ENCODE data around the gene MACROD2. TPM values are rescaled to one million over a fixed set of nuclear protein-coding genes. Genes with fewer than 3 reads are reported as not detected.

The MACROD2 gene
- total RNA-seq, 1 experiment from 2014 or later, result 1.3 TPM

DNA sequence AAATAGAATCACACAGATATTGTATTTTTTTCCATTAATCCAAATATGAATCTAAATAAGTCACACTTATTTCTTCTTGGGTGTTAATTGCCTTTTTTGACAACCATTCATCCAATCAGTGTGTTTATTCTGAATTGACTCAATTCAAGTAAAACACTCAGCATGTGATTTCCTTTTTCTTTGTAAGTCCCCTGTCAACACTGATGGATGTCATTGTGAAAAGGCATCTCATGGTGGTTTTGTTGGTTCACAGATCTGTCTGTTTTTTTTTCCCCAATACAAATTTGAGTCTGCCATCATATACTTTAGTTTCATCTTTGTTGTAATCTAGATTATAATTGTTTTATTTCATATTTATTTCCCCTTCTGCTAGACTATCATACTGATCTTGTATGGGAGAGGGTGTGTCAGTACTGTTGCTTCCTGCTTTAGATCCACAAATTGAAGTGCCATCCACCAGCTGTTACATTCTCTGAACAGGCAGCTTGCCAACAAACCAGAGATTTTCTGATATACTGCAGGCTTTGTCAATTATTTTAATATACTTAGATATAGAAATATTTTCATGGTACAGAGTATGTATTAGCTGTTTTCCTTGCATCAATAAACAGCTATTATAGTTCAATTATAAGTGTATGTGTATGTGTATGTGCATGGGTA, 406.3 kb downstream of the MACROD2 start:
- in situ Hi-C loops (cut with HindIII; ENCODE audit: low pct_unique_long_range_greater_than_20kb, low sequenced_read_pairs), result no loop called here
- DNase-seq (ENCODE audit: low read depth, low spot score), result no peak

DNA sequence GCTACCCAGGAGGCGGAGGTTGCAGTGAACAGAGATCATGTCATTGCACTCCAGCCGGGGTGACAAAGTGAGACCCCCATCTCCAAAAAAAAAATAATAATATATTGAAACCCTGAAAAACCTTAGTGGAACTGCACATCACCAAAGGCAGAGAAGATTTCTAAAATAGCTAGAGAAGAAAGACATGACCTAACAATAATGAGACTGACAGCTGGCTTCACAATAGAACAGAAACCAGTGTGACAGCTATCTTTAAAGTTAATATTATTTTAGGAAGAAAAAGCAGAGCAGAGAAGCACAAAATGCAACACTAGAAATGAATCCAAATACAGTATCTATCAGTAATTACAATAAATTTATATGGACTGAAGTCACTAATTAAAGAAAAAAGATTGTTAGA, 409.2 kb downstream of the MACROD2 start:
- no peak for DNase-seq (ENCODE audit: low read depth, low spot score)
- in situ Hi-C loops (cut with HindIII; ENCODE audit: low pct_unique_long_range_greater_than_20kb, low sequenced_read_pairs), result no loop called here

DNA sequence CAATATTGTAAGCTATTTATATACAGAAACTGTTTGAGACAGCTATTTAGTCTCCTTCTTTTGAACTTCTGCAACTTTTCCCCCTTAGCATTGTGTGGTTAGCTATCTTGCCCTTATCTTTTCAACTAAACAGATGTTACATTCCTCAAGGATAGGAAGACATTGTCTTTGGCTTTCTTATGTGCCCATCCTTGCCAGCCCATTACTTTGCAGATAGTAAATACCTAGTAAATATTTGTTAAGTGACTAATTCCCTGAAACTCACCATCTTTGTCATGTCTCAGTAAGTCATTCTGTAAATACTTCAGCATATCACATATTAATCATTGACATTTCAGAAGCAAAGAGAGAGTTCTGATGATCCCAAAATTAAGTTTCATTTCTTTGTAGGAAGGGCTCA, 411.2 kb downstream of the MACROD2 start:
- no peak for DNase-seq (ENCODE audit: low read depth, low spot score)
- in situ Hi-C loops (cut with HindIII; ENCODE audit: low pct_unique_long_range_greater_than_20kb, low sequenced_read_pairs), result no loop called here

DNA sequence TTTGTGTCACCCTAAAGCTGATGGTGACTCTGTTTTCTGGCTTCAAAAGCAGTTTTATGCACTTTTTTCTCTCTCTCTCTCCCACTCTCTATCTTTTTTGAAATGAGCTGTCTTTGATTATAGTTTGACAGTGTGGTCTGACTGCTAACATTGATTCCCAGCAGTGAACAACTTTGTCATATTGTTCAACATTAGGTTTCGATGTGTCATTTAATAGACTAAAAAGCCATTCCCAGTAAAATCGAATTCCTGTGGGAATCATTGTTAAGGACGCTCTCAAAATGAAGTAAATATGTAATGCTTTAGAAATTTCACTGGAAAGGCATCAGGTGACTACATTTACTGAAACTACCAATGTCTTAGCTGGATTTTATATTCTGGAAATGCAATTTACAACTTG, 412.0 kb downstream of the MACROD2 start:
- no peak for DNase-seq (ENCODE audit: low read depth, low spot score)
- in situ Hi-C loops (cut with HindIII; ENCODE audit: low pct_unique_long_range_greater_than_20kb, low sequenced_read_pairs), result no loop called here

DNA sequence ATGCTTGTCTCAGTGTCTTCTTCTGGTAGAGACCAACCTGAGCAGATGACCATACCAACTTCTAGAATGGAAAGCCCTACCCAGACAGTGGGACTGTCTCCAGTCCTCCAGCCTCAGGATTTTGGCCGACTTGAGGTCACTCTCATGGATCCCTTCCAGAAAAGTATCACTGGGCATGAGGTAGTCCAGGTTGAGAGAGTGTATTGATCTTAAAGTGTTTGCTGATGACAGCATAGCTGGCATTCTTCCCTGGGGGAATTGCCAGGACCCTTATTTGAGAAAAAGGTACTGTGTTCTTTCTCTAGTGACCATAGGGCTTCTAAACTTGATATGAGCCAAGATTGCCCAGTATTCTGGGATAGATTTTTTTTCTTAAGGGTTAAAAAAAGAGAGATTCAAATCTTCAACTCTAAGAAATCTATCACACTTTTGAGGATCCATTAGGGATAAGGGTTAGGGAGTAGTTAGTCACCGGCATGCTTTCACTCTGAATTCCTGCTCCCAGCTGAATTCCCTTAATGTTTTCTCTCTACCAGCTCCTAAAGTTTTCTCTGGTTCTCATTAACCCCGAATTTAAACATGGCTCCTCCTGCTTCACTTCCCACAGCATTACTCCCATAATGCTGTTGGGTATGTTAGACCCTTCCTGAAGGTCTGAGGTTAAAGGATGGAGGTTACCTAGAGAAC, 415.7 kb downstream of the MACROD2 start:
- no peak for DNase-seq (ENCODE audit: low read depth, low spot score)
- in situ Hi-C loops (cut with HindIII; ENCODE audit: low pct_unique_long_range_greater_than_20kb, low sequenced_read_pairs), result no loop called here

DNA sequence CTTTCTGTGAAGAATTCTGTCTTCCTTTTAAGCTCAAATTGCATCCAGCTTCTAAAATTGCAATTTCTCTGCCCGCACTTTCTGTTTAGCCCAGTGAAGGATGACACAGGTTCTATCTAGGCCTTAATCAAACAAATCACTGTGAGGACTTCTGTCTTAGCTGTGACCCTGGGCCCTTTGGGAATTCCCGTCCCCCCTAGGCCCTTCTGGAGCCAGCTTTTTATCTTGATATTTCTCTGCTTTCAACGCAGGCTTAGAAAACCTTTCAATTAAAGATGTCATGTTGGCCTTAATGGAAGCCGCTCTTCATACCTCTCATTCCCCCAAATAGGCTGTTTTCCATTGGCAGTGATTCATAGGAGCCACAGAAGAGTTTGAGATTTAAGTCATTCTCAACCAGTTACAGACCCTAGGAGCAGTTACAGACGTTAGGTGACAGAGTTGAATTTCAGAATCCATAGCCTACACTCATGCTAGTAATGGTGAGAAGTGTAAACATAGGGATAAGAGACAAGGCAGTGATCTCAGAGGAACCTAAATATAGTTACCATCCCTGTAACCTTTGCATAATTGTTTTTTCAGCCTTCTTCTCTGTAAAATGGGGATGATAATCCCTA, 416.9 kb downstream of the MACROD2 start:
- no peak for DNase-seq (ENCODE audit: low read depth, low spot score)
- in situ Hi-C loops (cut with HindIII; ENCODE audit: low pct_unique_long_range_greater_than_20kb, low sequenced_read_pairs), result no loop called here

DNA sequence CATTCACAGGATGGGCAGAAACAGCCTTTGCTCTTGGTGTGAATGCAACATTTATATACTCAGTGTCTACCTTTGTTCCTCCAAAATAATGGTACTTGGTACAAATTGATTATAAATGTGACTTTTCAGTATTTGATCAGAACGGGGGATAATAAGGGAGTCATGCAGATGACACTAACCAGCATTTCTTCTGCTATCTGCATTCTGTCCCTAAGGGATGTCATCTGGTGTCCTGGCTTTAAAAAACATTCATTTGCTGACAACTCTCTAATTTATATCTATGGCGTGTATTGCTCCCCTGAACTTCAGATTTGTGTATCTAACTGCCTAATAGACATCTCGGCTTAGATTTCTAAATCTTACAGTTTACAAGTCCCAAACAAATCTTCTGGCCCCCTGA, 418.5 kb downstream of the MACROD2 start:
- in situ Hi-C loops (cut with HindIII; ENCODE audit: low pct_unique_long_range_greater_than_20kb, low sequenced_read_pairs), result no loop called here
- DNase-seq (ENCODE audit: low read depth, low spot score), result no peak

DNA sequence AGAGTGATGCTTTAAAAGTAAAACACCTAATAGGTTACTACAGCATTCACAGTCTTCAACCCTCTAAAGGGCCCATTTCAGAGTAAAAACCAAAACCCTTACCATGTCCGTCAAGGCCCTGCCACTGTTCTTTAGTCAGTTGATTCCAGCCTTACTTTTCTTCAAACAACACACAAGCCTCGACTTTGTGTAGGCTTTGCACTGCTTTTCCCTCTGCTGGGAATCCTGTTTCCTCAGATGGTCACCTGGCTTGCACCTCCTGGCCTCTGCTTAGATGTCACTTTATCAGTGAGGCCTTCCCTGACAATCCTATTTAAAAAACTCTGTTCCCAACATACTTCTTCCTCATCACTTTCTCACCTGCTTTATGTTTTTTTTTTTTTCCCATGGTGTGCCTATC, 419.2 kb downstream of the MACROD2 start:
- DNase-seq (ENCODE audit: low read depth, low spot score), result no peak
- in situ Hi-C loops (cut with HindIII; ENCODE audit: low pct_unique_long_range_greater_than_20kb, low sequenced_read_pairs), result no loop called here

DNA sequence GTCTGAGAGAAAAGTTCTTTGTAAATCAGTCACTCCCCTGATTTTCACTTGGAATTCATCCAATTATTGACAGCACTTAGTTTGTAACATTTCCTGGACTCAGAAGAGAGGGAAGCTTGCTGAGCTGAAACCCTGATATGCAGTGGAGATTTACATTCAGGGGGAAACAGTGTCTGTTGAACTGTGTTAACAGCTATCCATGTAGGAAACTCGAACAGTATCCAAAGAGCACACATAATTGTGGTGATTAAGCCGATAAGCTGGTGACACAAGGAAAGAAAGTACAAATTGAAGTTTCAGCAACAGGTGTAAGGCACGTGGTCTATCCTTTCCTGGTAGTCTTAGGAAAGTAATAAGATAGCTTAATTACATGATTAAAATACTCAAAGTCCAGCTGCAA, 420.2 kb downstream of the MACROD2 start:
- in situ Hi-C loops (cut with HindIII; ENCODE audit: low pct_unique_long_range_greater_than_20kb, low sequenced_read_pairs), result no loop called here
- no peak for DNase-seq (ENCODE audit: low read depth, low spot score)

DNA sequence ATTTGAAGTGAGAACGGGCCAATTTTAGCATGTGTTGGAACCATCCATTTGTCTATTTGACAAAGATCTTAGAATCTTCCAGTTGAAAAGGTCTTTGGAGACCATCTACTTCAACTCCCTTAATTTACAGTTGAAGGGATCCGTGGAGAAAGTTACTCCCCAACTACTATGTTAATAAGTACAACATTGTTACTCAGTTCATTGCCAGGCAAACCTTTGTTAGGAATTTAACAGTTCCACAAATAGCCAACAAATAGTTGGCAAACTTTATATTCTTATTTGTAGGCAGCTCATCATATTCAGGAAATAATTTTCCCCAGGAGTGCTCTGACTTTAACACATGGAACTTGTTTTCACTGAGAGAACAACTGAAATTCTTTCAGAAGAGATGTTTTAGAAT, 423.1 kb downstream of the MACROD2 start:
- in situ Hi-C loops (cut with HindIII; ENCODE audit: low pct_unique_long_range_greater_than_20kb, low sequenced_read_pairs), result no loop called here
- DNase-seq (ENCODE audit: low read depth, low spot score), result no peak

DNA sequence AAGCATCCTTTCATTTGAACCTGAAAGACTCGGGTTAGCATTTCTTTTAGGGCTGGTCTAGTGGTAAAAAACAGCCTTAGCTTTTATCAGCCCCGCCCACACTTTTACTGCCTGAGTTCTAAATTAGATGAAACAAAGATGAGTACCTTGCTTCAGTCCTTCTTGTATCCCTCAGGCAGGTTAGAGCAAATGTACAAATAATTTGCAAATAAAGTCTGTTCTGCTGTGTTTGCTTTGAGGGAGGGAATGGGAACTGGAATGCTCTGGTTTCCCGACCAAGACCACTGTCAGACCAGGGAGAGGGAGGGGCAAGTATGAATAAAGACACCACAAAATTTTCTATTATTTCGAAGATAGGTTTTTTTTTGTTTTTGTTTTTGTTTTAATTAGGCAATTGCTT, 427.6 kb downstream of the MACROD2 start:
- in situ Hi-C loops (cut with HindIII; ENCODE audit: low pct_unique_long_range_greater_than_20kb, low sequenced_read_pairs), result no loop called here
- DNase-seq (ENCODE audit: low read depth, low spot score), result no peak

DNA sequence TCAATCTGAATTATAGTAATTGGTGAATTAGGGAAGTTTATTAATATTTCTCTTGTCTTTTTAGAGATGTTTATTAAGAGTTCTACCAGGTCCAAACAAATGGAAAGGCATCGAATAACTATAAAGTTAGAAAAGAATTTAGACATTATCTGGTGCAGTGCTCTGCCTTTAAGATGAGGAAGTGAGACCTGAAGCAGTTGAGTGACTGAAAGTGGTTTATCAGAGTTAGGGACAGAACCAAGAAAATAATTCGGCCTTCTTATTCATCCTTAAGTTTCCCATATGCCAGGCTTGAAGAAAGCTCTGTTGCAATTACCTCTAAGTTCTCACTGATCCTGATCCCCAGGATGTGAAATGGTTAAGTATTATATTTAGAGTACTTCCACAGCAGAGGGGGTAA, 436.3 kb downstream of the MACROD2 start:
- no peak for DNase-seq (ENCODE audit: low read depth, low spot score)
- in situ Hi-C loops (cut with HindIII; ENCODE audit: low pct_unique_long_range_greater_than_20kb, low sequenced_read_pairs), result no loop called here

DNA sequence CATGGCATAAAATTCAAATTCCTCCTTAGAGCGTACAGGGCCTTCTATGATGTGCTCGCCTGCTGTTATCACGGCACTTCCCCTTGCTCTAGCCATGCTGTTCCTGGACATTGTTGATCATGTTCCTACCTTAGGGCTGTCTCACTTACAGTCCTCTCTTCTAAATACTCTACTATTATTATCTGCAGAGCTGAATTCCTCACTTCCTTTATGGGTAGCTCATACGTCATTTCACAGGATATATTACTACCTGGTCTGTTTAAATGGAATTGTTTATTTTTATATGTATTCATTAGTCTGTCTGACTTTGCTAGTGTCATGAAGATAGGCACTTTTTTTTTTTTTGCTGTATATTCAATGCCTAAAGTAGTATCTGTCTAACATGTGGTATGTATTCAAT, 436.8 kb downstream of the MACROD2 start:
- in situ Hi-C loops (cut with HindIII; ENCODE audit: low pct_unique_long_range_greater_than_20kb, low sequenced_read_pairs), result no loop called here
- no peak for DNase-seq (ENCODE audit: low read depth, low spot score)

DNA sequence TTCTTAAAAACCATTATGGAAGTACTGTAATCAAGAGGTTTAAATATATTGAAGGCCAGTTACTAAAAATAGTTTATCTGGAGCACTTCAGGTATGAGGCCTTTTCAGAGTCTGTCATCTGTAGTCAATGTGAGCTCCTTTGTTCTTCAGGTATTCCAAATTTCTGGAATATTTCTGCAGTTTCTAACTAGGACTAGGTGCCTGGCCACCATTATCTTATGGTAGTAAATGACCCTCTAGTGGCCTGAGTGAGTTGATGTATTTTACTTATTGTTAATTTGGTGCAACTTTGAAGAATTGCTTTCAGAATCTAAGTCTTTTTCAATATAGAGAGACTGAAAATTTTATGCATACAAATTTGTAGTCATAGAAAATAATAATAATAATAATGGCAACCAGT, 437.3 kb downstream of the MACROD2 start:
- DNase-seq (ENCODE audit: low read depth, low spot score), result no peak
- in situ Hi-C loops (cut with HindIII; ENCODE audit: low pct_unique_long_range_greater_than_20kb, low sequenced_read_pairs), result no loop called here

DNA sequence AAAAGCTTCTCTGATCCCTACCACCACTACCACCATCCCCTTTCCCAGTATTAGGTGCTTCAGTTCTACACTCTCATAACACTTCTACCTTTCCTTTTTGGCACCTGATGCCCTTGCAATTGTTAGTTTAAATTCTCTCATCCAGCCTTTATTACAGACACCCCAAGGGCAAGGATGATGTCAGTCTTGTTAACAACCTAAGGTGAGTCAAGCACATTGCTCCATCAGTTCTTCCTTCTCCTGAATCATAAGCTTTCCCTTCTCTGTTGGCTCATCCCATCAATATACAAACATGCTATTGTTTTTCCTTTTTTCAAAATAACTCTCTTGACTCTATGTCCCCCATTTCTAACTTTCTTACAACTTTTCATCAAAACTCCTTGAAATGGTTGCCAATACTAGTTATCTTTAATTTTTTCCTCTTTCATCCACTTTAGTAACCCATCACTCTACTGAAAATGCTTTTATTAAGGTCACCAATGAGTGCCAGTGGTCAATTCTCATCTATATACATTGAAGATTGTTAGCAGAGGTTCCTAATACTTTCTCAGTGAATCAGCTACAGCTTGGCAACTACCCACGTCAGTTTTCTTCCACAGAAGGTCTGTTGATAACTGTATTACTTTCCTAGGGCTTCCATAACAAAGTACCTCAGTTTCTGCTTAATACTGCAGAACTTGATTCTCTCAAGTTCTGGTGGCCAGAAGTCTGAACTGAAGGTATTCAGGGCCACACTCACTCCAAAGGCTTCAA, 439.2 kb downstream of the MACROD2 start:
- in situ Hi-C loops (cut with HindIII; ENCODE audit: low pct_unique_long_range_greater_than_20kb, low sequenced_read_pairs), result no loop called here
- DNase-seq (ENCODE audit: low read depth, low spot score), result no peak

DNA sequence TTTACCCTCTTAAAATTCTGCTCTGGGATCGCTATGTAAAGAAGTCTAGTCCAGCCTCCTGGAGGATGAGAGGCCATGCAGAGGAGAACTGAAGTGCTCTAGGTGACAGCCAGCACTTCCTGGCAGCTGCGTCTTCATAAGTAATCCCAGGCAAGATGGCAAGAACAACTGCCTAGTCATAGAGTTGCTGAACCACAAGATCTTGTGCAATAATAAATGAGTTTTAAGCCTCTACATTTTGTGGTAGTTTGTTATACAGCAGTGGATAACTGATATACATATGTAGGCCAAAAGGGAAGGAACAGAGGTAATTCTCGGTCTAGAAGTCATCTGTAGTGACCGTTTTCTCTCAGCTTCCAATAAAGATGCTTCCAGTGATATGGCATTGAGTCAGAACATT, 445.9 kb downstream of the MACROD2 start:
- in situ Hi-C loops (cut with HindIII; ENCODE audit: low pct_unique_long_range_greater_than_20kb, low sequenced_read_pairs), result no loop called here
- no peak for DNase-seq (ENCODE audit: low read depth, low spot score)

DNA sequence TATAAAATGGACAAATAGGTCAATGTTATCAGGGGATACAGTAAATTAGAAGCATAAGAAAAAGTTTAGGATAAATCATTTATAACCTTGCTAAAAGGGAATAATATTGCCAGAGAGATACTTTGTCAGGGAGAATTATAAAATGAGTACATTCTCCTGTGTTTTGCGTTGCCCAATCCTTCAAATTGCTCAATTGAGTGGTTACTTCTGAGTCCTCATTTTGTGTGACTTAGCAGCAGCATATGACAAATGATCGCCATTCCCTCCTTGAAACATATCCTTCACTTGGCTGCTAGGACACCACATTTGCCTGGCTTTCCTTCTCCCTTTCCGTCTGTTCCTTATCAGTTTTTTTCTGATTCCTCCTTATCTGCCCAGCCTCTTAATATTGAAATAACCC, 448.8 kb downstream of the MACROD2 start:
- in situ Hi-C loops (cut with HindIII; ENCODE audit: low pct_unique_long_range_greater_than_20kb, low sequenced_read_pairs), result no loop called here
- DNase-seq (ENCODE audit: low read depth, low spot score), result no peak

DNA sequence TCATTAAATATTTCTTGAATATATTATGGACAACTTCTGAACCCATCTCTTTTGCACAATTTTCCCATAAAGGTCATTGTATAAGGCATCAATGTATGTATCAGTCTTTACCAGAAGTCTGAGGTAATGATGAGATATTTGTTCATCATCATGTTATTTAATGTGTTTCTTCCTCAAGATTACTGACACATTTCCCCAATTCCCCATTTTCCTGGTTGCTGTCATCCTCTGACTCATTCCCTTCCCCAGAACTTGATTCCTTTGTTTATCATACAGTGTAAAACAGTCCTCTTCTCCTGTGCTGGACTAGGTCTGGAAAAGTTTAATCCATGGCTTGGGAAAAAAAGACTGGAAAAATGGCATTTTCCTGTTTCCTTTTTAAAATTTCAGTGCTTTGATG, 450.0 kb downstream of the MACROD2 start:
- no peak for DNase-seq (ENCODE audit: low read depth, low spot score)
- in situ Hi-C loops (cut with HindIII; ENCODE audit: low pct_unique_long_range_greater_than_20kb, low sequenced_read_pairs), result no loop called here

DNA sequence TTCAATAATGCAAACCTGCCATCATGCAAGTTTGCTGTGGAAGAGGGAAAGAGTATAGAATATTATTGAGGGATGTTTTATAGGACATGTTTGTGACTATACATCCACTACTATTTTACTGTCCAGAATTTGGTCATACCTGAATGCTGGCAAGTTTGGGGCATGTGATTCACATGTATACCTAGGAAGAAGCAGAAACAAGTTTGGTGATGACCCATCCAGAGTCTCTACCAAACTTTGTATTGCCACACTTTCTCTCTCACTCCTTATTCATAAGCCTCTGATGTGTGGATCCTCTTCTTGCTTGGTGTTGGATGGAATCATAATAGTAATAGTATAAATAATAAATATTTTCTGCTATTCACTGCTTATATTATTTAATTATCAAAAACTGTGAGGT, 450.6 kb downstream of the MACROD2 start:
- in situ Hi-C loops (cut with HindIII; ENCODE audit: low pct_unique_long_range_greater_than_20kb, low sequenced_read_pairs), result no loop called here
- DNase-seq (ENCODE audit: low read depth, low spot score), result no peak
